EH (cell line): Measurements from ENCODE around the gene INPP5J.
"Not testable (repeated sequence)": the region's sequence is repeated elsewhere in the genome, so short reads cannot be mapped to it uniquely, and the experiment has no call there.

Experiments
- DNase-seq: peaks from one replicate; pipeline ENCODE4 v3.0.0-alpha.2; 2015; ENCODE audit warnings: low read depth

Gene INPP5J

GRCh38 chr22:31151872-31152271 lies 29.1 kb downstream of the INPP5J start:
- DNase-seq = no peak

- no peak for DNase-seq
These were observed 30.6 kb downstream of the INPP5J start for GRCh38 chr22:31153357-31153756.

- no peak for DNase-seq
These were observed 32.2 kb downstream of the INPP5J start for GRCh38 chr22:31154975-31155374.

- peak; percentile 85 for DNase-seq
These were observed 32.7 kb downstream of the INPP5J start for GRCh38 chr22:31155422-31155821.

- DNase-seq = peak; percentile 46
These were observed 37.7 kb downstream of the INPP5J start for GRCh38 chr22:31160328-31160978.

- no peak for DNase-seq
These were observed 38.6 kb downstream of the INPP5J start for GRCh38 chr22:31161386-31161785.

- peak; percentile 35 for DNase-seq
These were observed 39.4 kb downstream of the INPP5J start for GRCh38 chr22:31162015-31162765.

- DNase-seq = no peak
These were observed 48.2 kb downstream of the INPP5J start for GRCh38 chr22:31170971-31171370.

- not testable (repeated sequence) for DNase-seq
These were observed 49.0 kb downstream of the INPP5J start for GRCh38 chr22:31171734-31172133.

GRCh38 chr22:31173386-31174145 lies 50.8 kb downstream of the INPP5J start:
- peak; percentile 91 for DNase-seq

- no peak for DNase-seq
These were observed 54.2 kb downstream of the INPP5J start for GRCh38 chr22:31176923-31177322.

- DNase-seq = peak; percentile 98
These were observed 54.8 kb downstream of the INPP5J start for GRCh38 chr22:31177420-31178162.

GRCh38 chr22:31178859-31179258 lies 56.1 kb downstream of the INPP5J start:
- no peak for DNase-seq

GRCh38 chr22:31179345-31179744 lies 56.6 kb downstream of the INPP5J start:
- peak; percentile 66 for DNase-seq

- DNase-seq = no peak
These were observed 61.2 kb downstream of the INPP5J start for GRCh38 chr22:31184015-31184414.
